COLO668 (cell line): Measurements from ENCODE around the gene NDUFA13.
A peak's percentile ranks its signal among the peaks of the same experiment; 100 is the strongest.

Experiments
- DNase-seq: peaks from one replicate; lab custom pipeline; 2025; ENCODE audit not compliant: unreplicated experiment; lab: John Stamatoyannopoulos, UW

Gene NDUFA13

DNA sequence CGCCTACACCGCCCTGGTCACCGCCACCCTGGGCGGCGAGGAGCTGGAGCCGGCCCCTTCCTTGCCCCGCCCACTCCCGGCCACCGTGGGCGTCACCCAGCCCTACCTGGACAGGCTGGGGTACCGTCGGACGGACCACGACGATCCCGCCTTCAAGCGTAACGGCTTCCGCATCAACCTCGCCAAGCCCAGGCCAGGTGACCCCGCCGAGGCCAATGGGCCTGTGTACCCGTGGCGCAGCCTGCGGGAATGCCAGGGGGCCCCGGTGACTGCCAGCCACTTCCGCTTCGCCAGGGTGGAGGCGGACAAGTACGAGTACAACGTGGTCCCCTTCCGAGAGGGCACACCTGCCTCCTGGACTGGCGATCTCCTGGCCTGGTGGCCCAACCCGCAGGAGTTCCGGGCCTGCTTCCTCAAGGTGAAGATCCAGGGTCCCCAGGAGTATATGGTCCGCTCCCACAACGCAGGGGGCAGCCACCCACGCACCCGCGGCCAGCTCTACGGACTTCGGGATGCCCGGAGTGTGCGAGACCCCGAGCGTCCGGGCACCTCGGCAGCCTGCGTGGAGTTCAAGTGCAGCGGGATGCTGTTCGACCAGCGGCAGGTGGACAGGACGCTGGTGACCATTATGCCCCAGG lies 29.0 kb downstream of the NDUFA13 start:
- no peak for DNase-seq

- DNase-seq: no peak
Measured at GRCh38 chr19:19545707-19546106, 29.7 kb downstream of the NDUFA13 start.

GRCh38 chr19:19546751-19547162 lies 30.7 kb downstream of the NDUFA13 start:
- DNase-seq: no peak

DNA sequence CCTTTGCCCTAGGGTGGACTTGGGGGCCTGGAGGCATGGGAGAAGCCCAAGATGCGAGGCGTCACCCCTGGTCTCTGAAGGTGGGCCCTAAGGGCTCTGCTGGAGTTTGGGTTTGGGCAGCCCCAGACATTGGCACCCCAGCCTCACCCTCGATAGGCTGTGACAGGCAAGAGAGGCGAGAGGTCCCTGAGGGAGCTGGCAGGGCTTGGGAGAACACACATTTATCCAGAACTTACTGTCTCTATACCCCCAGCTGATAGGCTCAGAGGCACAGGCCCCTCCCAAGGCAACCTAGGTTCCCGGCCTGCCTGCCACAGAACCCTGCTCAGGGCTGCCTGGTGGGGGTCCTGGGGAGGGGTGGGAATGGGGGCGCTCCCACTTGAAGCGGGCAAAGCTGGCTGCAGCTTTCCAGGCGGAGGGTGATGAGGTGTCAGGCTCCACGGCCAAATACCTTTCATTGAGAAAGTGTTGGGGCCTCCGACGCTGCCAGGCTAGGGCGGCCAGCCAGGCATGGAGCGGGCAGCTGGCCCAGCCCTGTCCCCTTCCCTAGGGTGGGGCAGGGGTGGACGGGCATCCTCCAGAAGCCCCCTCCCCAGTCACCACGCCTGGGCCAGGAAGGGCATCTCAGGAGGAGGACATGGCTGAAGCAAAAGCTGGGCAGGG lies 31.8 kb downstream of the NDUFA13 start:
- no peak for DNase-seq

DNA sequence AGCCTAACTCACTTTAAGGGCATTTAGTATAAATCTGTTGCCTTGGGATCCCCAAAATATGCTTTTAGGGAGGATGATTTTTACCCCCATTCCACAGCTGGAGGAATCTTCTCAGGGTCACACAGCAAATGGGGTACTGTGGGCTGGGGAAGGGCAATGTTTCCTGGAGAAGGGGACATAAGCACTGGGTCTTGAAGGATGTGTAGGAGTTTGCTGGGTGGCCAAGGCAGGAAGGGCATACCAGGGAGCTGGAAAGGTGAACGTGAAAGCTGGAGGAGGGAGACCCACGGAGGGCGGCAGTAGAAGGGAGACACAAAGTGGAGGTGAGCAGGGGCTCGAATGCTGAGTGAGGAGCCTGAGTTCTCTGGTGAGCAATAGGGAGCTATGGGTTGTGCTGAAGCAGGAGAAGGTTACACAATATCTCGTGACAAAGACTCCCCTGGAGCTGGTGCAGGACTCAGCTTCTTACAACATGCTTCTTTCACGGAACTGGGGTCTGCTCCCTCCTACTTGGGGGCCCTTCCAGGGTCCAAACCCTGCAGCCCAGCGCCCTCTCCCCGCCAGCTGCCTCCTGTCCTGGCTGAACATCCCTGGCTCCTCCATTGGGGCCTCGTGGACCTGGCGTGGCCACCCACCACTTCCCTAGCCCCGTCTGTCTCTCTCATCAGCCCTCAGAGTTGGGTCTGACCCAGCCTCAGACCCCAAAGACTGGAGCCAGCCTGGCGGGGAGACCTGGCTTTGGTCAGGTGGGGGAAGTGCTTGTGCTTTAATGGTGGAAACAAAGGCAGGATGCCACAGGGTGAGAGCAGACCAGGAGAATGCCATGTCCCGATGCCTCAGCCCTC lies 33.1 kb downstream of the NDUFA13 start:
- no peak for DNase-seq

DNA sequence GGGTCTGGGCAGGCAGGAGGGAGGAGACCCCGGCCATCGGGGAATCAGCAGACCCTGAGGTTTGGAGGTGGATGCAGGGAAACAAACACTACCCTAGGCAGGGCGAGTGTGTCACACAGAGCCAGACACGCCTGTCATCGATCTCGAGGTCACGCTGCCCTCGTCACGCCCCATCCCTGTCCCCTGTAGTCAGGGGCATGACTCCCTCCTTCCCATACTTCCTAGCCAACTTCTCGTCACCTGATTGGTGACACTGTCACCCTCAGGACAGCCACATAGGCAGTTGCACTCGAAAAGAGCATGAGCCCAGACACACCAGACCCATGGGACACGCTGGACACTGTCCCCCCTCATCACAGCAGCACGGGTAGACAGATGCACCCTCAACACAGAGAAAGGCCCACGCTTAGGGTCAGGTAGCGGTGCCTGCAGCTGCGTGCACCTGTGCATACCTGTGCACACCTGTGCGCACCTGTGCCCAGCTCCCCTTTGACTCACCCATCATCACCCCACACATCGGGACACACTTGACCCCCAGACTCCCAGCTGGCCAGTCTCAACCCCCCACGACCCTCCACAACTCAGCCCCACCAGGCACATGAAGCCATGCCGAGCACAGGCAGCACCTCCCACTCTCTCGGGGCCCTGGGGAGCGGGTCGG lies 33.9 kb downstream of the NDUFA13 start:
- DNase-seq: no peak

DNA sequence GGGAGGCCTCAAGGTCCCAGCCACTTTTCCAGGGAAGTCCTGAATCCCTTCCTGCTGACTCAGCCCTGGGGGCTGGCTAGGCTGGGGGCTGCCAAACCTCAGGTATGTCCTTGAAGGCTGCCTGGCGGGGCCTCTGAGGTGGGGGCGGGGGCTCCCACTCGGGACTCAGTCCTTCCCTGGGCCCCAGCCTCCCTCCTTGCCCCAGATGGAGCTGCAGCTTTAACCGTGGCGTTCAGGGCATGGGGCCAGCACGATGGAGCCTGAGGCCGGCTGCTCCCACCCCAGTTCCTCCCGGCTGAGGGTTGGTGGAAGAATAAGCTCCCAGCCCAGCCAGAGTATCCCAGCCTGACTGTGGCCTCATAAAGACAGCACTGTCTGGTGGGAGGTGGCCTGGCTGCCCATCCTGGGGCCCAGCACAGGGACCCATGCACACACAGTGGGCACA lies 34.5 kb downstream of the NDUFA13 start:
- DNase-seq: no peak

DNA sequence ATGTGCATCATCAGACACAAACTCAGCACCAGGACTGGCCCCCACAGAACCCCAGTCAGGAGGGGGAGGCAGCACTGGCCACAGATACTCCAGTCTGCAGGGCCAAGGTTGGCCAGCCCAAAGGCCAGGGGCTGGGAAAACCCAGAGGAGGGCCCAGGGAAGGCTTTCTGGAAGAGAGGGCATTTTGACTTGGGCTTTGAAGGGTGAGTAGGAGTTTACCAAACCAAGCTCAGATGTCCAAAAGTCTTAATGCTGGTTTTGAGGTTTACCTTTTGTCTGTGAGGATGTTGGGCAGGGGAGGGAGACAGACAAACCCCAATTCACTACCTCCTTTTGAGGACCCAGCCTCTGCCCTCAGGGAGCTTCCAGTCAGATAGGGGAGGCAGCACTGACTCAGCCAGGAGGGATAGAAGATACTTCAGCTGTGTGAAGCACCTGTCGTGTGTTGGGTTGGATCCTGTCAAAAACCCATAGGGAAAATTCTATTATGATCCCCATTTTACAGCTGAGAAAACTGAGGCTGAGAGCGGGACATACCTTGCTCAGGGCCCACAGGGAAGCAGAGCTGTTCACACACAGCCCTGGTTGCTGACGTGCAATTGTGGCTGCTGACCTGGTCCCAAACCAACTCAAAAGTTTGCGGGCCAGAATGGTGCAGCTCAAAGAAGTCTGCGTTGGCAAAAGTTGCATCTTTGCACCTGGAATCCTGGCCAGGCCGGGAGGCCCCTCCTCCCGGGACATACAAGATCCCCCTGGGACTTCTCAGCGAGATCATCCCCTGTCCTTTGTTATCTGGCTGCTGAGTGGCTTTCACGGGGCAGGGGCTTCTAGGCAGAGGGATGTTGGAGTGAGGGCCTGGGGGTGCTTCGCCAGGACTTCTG lies 35.2 kb downstream of the NDUFA13 start:
- DNase-seq: no peak

- no peak for DNase-seq
Measured at GRCh38 chr19:19551853-19552192, 35.8 kb downstream of the NDUFA13 start.

- DNase-seq: peak; percentile 20
Measured at GRCh38 chr19:19552798-19553197, 36.8 kb downstream of the NDUFA13 start.

DNA sequence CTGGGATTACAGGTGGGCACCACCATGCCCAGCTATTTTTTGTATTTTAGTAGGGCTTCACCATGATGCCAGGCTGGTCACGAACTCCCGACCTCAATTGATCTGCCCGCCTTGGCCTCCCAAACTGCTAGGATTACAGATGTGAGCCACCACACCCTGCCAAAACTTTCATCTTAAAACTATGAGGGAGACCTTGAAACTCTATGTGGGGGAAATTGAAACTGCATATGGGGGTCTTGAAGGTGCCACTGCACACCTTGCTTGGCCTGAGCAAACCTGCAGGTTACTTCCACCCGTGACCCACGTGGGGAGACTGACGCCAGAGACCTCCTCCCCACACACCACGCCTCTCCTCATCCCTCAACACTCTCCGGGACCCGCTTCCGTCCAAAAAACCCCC lies 37.6 kb downstream of the NDUFA13 start:
- no peak for DNase-seq

DNA sequence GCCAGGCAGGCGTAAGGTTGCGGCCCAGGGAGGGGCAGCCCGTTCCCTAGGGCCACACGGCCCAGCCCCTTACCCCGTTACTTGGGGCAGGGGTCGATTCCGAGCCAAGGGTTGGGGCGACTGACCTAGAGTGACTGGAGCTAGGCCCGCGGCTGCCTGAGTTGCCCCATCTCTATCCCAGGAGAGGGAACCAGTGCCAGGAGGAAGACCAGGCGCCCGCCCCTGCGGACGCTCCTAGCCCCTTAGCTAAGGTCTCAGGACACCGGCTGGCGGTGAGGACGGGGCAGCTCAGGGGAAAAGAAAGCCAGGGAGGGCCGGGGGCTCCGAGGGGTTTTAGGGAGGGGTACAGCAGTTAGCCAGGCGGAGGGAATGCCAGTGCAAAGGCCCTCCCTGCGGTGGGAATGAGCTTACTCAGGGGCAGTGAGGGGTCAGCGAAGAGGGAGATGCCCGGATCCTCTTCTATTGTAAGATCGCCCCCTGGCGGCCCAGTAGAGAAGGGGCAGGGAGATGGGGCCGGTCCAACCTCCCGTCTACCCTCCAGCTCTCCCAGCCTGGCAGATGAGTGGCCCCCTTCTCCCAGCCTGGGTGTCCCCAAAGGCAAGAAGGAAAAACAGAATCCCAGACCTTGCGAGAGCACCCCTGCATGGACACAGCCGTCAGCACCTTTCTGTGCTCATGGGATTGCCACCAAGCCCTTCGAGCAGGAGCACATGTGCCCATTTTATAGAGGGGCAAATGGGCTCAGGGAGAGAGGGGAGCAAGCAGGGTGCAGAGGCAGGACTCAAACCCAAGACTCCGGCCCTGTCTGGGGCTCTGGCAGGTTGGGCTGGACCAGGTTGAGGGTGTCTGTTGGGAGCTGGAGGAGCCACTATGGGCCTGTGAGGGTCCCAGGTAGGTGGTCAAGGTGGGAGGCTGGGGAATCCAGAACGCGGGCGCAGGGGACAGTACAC lies 38.3 kb downstream of the NDUFA13 start:
- peak; percentile 54 for DNase-seq

DNA sequence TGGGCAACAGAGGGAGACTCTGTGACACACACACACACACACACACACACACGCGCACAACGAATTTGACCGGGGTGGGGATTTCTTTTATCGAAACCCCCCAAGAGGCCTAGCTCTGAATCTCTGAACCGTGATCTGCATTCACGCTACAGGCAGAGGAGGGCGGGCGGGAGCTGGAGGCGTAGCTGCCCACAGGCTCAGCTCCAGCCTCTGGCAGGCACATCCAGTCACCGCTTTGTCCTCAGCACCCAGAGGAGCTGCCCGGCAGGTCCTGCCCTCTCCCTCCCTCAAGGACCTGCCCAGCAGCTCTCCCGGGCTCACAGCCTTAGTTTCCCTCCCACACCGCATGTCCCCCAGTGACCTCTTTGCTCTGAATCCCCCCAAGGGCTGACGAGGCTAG lies 42.0 kb downstream of the NDUFA13 start:
- DNase-seq: no peak

GRCh38 chr19:19558636-19559035 lies 42.6 kb downstream of the NDUFA13 start:
- DNase-seq: no peak

GRCh38 chr19:19559931-19560330 lies 43.9 kb downstream of the NDUFA13 start:
- DNase-seq: no peak

DNA sequence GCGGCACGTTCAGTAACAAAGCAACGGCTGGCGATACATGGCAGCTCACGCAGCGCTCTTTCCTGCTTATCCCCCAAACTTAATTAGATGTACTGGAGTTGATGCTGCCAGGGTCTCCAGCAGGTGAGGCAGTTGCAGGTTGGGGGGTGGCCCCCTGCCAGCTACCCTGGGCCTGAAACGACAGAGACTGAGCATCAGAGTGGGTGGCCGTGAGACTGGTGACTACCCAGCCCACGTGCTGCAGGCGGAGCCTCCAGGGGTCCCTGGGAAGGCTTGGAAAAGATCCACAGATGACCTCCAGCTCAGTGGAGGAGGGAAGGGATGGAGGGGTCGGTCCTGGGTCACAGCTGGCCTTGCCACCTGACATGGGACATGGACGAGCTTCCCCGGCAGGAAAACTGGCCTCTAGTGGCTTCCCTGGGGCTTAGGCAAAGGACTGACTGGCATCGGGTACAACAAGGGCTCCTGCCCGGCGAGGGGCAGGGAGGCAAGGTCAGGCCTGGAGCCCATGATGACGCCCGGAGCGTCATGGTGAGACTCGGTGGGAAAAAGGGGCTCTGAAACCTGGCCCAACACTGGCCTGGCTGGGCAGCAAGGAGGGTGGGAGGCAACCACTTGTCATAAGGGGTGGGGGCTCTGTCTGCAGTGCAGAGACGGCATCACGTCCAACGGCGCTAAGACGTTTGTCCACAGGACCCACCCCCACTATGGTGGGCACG lies 46.1 kb downstream of the NDUFA13 start:
- no peak for DNase-seq

- no peak for DNase-seq
Measured at GRCh38 chr19:19562665-19563347, 46.8 kb downstream of the NDUFA13 start.

DNA sequence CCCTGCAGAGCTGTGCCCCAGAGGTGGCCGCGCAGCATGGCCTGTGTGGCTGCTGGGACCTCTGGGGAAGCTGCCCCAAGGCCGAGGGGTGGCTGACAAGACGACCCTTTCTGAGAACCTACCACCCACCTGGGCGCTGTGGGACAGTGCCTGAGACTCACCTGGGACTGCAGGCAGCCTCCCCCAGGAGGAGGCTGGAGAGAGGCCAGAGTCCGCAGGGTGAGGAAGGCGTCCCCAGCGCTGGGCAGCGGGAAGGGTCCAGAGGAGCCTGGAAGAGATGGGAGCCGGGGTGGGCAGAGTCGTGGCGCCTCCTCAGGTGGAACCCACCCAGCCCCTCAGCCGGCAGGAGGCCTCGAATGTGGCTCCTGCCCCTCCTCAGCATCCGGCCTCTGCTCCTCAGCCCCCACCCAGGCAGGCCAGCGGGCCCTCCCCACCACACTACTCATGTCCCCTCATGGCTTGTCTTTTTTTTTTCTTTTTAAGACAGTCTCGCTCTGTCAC lies 47.4 kb downstream of the NDUFA13 start:
- no peak for DNase-seq
